ENCODE data around the gene SIGLEC6. TPM values are rescaled to one million over a fixed set of nuclear protein-coding genes. Genes with fewer than 3 reads are reported as not detected.

The SIGLEC6 gene
- total RNA-seq, 1 donor from 2014 or later, result not detected

DNA sequence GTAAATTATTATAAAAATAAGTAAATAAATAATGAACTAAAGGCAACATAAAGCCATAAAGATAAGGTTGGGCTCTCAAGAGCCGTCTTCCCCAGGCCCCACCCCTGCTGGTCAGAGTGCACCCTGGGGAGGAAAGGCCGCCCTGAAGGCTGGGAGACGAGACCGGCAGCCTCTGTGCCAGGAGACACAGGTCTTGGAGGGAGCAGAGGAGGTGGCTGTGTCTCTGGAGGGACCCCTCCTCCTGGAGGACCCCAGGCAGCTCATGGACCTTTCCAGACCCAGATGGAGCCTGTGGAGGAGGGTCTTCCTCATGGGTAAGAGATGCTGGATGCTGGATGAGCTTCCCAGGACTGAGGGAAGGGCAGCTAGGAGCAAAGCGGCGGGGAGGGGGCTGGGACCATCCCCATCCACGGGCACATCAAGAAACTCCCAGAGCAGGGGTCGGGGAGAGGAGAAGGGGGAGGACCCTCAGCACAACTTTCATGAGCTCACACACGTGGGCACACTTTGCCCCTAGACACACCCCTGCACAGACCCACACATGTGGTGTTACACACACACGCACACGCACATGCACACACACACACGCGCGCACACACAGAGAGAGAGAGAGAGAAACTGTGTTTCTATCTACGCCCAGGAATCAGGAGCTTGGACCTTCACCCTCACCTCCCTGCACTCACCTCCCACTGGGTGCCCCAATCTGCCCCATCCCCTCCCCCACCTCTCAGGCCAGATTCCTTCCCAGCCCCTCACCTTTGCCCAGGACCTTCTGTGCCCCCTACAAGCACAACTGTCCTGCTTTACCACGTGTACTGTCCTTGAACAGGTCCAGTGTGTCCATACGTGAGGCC is 52.9 kb downstream of the SIGLEC6 start, which contains the start of gene CEACAM18:
TSS of gene CEACAM18 (plus strand) at position 159 of the 854 bp plus-strand sequence.
- DNase-seq (ENCODE audit: extremely low read depth, low read depth, low spot score), result no peak

- no peak for DNase-seq (ENCODE audit: extremely low read depth, low read depth, low spot score)
Measured at GRCh38 chr19:51477344-51477743, 54.1 kb downstream of the SIGLEC6 start.

GRCh38 chr19:51476164-51476563 is 55.3 kb downstream of the SIGLEC6 start:
- no peak for DNase-seq (ENCODE audit: extremely low read depth, low read depth, low spot score)

GRCh38 chr19:51473009-51473707 is 58.3 kb downstream of the SIGLEC6 start:
- DNase-seq (ENCODE audit: extremely low read depth, low read depth, low spot score), result peak; percentile 27

DNA sequence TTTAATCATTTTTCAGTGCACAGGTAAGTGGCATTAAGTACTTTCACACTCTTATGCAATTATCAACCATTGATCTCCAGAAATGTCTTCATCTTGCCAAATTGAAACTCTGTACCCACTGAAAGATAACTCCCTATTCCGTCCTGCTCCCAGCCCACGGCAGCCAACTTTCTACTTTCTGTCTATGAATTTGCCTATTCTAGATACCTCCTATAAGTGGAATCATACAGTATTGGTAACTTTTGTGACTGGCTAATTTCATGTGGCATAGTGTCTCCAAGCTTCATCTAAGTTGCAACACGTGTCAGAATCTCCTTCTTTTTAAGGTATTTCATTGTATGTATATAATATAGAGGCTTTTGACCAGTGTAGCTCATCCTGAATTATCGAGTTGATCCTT is 58.9 kb downstream of the SIGLEC6 start:
- DNase-seq (ENCODE audit: extremely low read depth, low read depth, low spot score), result no peak

DNA sequence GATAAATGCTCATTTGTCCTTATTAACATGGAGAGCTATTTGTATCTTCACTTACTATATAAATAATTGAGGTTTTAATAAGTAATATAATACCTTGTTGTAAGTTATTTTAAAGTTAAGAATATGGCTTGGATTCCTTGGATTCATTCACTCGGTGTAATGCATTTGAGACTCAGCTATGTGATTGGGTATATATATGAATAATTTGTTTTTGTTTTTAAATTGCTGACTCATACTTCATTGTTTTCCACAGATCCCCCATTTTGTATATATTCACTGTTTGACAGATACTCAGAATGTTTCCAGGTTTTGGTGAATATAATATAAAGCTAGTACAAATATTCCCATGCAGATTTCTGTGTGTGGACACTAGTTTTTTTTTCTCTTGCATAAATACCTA is 59.9 kb downstream of the SIGLEC6 start:
- no peak for DNase-seq (ENCODE audit: extremely low read depth, low read depth, low spot score)

- no peak for DNase-seq (ENCODE audit: extremely low read depth, low read depth, low spot score)
Measured at GRCh38 chr19:51470966-51471365, 60.5 kb downstream of the SIGLEC6 start.

GRCh38 chr19:51469629-51470028 is 61.8 kb downstream of the SIGLEC6 start:
- no peak for DNase-seq (ENCODE audit: extremely low read depth, low read depth, low spot score)

GRCh38 chr19:51469162-51469561 is 62.3 kb downstream of the SIGLEC6 start:
- DNase-seq (ENCODE audit: extremely low read depth, low read depth, low spot score), result no peak

DNA sequence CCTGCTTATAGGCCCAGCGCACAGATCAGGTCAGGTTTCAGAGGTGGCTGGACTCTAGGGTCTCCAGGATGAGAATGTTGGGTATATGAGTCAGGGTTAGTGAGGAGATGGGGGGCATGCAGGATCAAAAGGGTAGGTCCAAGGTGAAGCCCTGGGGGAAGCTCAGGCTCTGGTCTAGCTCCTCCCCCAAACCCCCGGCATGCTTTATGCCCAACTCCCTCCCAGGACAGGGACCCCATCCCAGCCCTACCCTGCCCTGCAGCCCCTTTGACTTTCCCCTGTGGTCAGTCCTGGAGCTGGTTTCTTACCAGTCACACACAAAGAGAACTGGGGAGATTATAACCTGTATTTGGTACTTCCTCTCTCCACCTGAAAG is 62.9 kb downstream of the SIGLEC6 start:
- DNase-seq (ENCODE audit: extremely low read depth, low read depth, low spot score), result no peak

GRCh38 chr19:51467864-51468544 is 63.5 kb downstream of the SIGLEC6 start:
- no peak for DNase-seq (ENCODE audit: extremely low read depth, low read depth, low spot score)

Other genes starting within 250 kb of the SIGLEC6 start
- not detected in 2 replicates for gene IGLON5, start 220.0 kb downstream of the SIGLEC6 start, total RNA-seq
- 0.82 and 0.88 TPM in 2 replicates for gene VSIG10L, start 189.5 kb downstream of the SIGLEC6 start, total RNA-seq
- gene ETFB, start 165.3 kb downstream of the SIGLEC6 start, total RNA-seq, result 64.5 and 70.8 TPM in 2 replicates
- not detected in 2 replicates for gene CLDND2, start 162.7 kb downstream of the SIGLEC6 start, total RNA-seq
- not detected in 2 replicates for gene NKG7, start 159.0 kb downstream of the SIGLEC6 start, total RNA-seq
- not detected in 2 replicates for gene LIM2, start 143.7 kb downstream of the SIGLEC6 start, total RNA-seq
- gene C19orf84, start 141.1 kb downstream of the SIGLEC6 start, total RNA-seq, result not detected in 2 replicates
- gene SIGLEC10, start 114.0 kb downstream of the SIGLEC6 start, total RNA-seq, result not detected in 2 replicates
- not detected in 2 replicates for gene SIGLEC8, start 73.2 kb downstream of the SIGLEC6 start, total RNA-seq
- gene CEACAM18, start 53.1 kb downstream of the SIGLEC6 start, total RNA-seq, result not detected in 2 replicates
- gene SIGLEC12, start 29.9 kb downstream of the SIGLEC6 start, total RNA-seq, result not detected in 2 replicates
- gene ZNF175, start 39.6 kb upstream of the SIGLEC6 start, total RNA-seq, result 8.5 and 11.2 TPM in 2 replicates
- gene SIGLEC5, start 98.7 kb upstream of the SIGLEC6 start, total RNA-seq, result 0.93 TPM in 1 of 2 replicates, not detected in the other
- gene SIGLEC14, start 115.2 kb upstream of the SIGLEC6 start, total RNA-seq, result 0.35 and 0.44 TPM in 2 replicates
- 2.5 and 4.8 TPM in 2 replicates for gene SPACA6, start 161.7 kb upstream of the SIGLEC6 start, total RNA-seq
- not detected in 2 replicates for gene HAS1, start 192.3 kb upstream of the SIGLEC6 start, total RNA-seq
- not detected in 2 replicates for gene FPR1, start 220.2 kb upstream of the SIGLEC6 start, total RNA-seq
- gene FPR2, start 229.5 kb upstream of the SIGLEC6 start, total RNA-seq, result not detected in 2 replicates